ENCODE results near the gene FBH1. TPM values are rescaled to one million over a fixed set of nuclear protein-coding genes. Genes with fewer than 3 reads are reported as not detected.

FBH1 gene
- total and polyA plus RNA-seq, 10 of the 15 experiments (the other 5 are each of a cell fraction or from before 2014, with no cell fraction given) = 6.1 to 67.6 (median 47.2) TPM

GRCh38 chr10:5964736-5965135 is 74.7 kb downstream of the FBH1 start:
- no peaks in the 10 kb centered on the region for H3K4me1 ChIP-seq (ENCODE audit: control insufficient read depth, insufficient read depth, low read length)
- no peak overlapping the region for H3K9ac ChIP-seq (ENCODE audit: control insufficient read depth, insufficient read depth, low read length)
- H3K27me3 ChIP-seq (replicated peaks in 1 of 2; ENCODE audit: control insufficient read depth in 2 of 2, insufficient read depth in 2 of 2, low read length in 1 of 2) = no peaks in the 10 kb centered on the region
- no peak overlapping the region for H3K27ac ChIP-seq (ENCODE audit: control insufficient read depth, insufficient read depth)
- RAD21 ChIA-PET (ENCODE audit: unreplicated experiment) = no interaction called here
- 90% methylated on average over 13 of the region's 13 CpGs for WGBS (ENCODE audit: insufficient coverage, insufficient replicate concordance, low lambda C conversion rate, missing lambda C conversion rate)
- TF ChIP-seq ZNF24 (IDR thresholded peaks at IDR 0.05) (no peak), NFYA (IDR thresholded peaks at IDR 0.05; ENCODE audit: borderline replicate concordance, low read depth, low read length) (no peak), BRCA1 (IDR thresholded peaks at IDR 0.05; ENCODE audit: low read depth, low read length) (no peak)
- DNase-seq (ENCODE audit: low read depth, low spot score) = no peak
- H3K79me2 ChIP-seq (ENCODE audit: control insufficient read depth, insufficient read depth, low read length) = peaks cover 11% of the 10 kb centered on the region
- H3K4me2 ChIP-seq (ENCODE audit: control insufficient read depth, insufficient read depth) = no peak overlapping the region
- no peaks in the 10 kb centered on the region; the same call in 1 of the 2 replicates for H4K20me1 ChIP-seq (ENCODE audit: control insufficient read depth, insufficient read depth)
- SMC1A ChIA-PET (ENCODE audit: uncharacterized antibody, unreplicated experiment) = interaction anchor here (0.7 to 0.8 kb wide), 2 partner anchors 10 to 35 kb away, joined by 3 to 5 read pairs; no protein-coding TSS in a partner anchor
- no peak for FAIRE-seq
- intact Hi-C loops (cut with micrococcal nuclease; ENCODE audit: unreplicated experiment) = no loop called here
- ATAC-seq = no peak
- H2AFZ ChIP-seq (ENCODE audit: control insufficient read depth, low read depth, low read length) = no peak overlapping the region
- POLR2A ChIA-PET = interaction anchor here (0.6 kb wide), 1 partner anchor 41 kb away, joined by 3 read pairs; no protein-coding TSS in a partner anchor
- no peaks in the 10 kb centered on the region for H3K9me3 ChIP-seq (replicated peaks; ENCODE audit: control insufficient read depth, insufficient read depth, low read length)
- no peak overlapping the region for H3K4me3 ChIP-seq
- BruUV-seq (replicated peaks) = no TSS peak
- CTCF ChIA-PET = no interaction called here
- in situ Hi-C loops (cut with MboI) = no loop called here
- peaks cover 10 to 11% of the 10 kb centered on the region in 2 experiments; a peak in 3 of 4 replicates for H3K36me3 ChIP-seq (ENCODE audit: control insufficient read depth in 2 of 2, insufficient read depth in 2 of 2, low read length in 1 of 2)

GRCh38 chr10:5965266-5965665 is 75.2 kb downstream of the FBH1 start:
- Histone ChIP-seq H3K27me3 (replicated peaks in 1 of 2; ENCODE audit: control insufficient read depth in 2 of 2, insufficient read depth in 2 of 2, low read length in 1 of 2) (no peaks in the 10 kb centered on the region), H3K9me3 (replicated peaks; ENCODE audit: control insufficient read depth, insufficient read depth, low read length) (no peaks in the 10 kb centered on the region), H4K20me1 (ENCODE audit: control insufficient read depth, insufficient read depth) (no peaks in the 10 kb centered on the region; the same call in 1 of the 2 replicates), H3K4me1 (ENCODE audit: control insufficient read depth, insufficient read depth, low read length) (no peaks in the 10 kb centered on the region), H3K36me3 (ENCODE audit: control insufficient read depth in 2 of 2, insufficient read depth in 2 of 2, low read length in 1 of 2) (peaks cover 5 to 8% of the 10 kb centered on the region in 2 experiments; a peak in 3 of 4 replicates), H3K79me2 (ENCODE audit: control insufficient read depth, insufficient read depth, low read length) (peaks cover 16% of the 10 kb centered on the region), H3K27ac (ENCODE audit: control insufficient read depth, insufficient read depth) (no peak overlapping the region), H3K4me3 (no peak overlapping the region), H3K4me2 (ENCODE audit: control insufficient read depth, insufficient read depth) (no peak overlapping the region), H3K9ac (ENCODE audit: control insufficient read depth, insufficient read depth, low read length) (no peak overlapping the region), H2AFZ (ENCODE audit: control insufficient read depth, low read depth, low read length) (no peak overlapping the region)
- WGBS (ENCODE audit: insufficient coverage, insufficient replicate concordance, low lambda C conversion rate, missing lambda C conversion rate) = 93% methylated on average over 8 of the region's 8 CpGs
- CTCF ChIA-PET = no interaction called here
- no peak for ATAC-seq
- DNase-seq (ENCODE audit: low read depth, low spot score) = no peak
- SMC1A ChIA-PET (ENCODE audit: uncharacterized antibody, unreplicated experiment) = interaction anchor here (0.8 kb wide), 1 partner anchor 35 kb away, joined by 3 read pairs; no protein-coding TSS in a partner anchor
- in situ Hi-C loops (cut with MboI) = no loop called here
- BruUV-seq (replicated peaks) = no TSS peak
- POLR2A ChIA-PET = no interaction called here
- intact Hi-C loops (cut with micrococcal nuclease; ENCODE audit: unreplicated experiment) = no loop called here
- no peak for FAIRE-seq
- RAD21 ChIA-PET (ENCODE audit: unreplicated experiment) = no interaction called here
- TF ChIP-seq IRF4 (IDR thresholded peaks at IDR 0.05; ENCODE audit: low read depth, low read length) = no peak
- TF ChIP-seq RBBP5 (conservative IDR thresholded peaks at IDR 0.05) = no peak
- TF ChIP-seq NBN (IDR thresholded peaks at IDR 0.05) = no peak
- no peak for TF ChIP-seq RUNX3 (IDR thresholded peaks at IDR 0.05; ENCODE audit: low read length)
- TF ChIP-seq ZNF687 (IDR thresholded peaks at IDR 0.05) = no peak
- TF ChIP-seq NR2C2 (IDR thresholded peaks at IDR 0.05; ENCODE audit: borderline replicate concordance, control insufficient read depth, insufficient read length, low read depth) = no peak
- no peak for TF ChIP-seq TARDBP (IDR thresholded peaks at IDR 0.05; ENCODE audit: borderline replicate concordance)
- TF ChIP-seq STAT3 (IDR thresholded peaks at IDR 0.05; ENCODE audit: low read depth, low read length) = no peak
- no peak for TF ChIP-seq RELB (IDR thresholded peaks at IDR 0.05; ENCODE audit: low read depth)

Measured in GM12878 (cell line).